ENCODE data around the gene GATB. TPM values are rescaled to one million over a fixed set of nuclear protein-coding genes. Genes with fewer than 3 reads are reported as not detected.

Gene GATB
- total RNA-seq, 1 experiment from 2014 or later = 21.2 TPM

GRCh38 chr4:151627491-151627890, 133.3 kb downstream of the GATB start:
- Histone ChIP-seq H3K9ac (ENCODE audit: extremely low read depth, insufficient read length, low read length) (no peak overlapping the region), H2BK15ac (ENCODE audit: low read depth, low read length) (no peak overlapping the region), H3K79me2 (ENCODE audit: insufficient read depth, low read length) (no peaks in the 10 kb centered on the region), H2BK120ac (ENCODE audit: low read depth, low read length, poor library complexity, severe bottlenecking) (no peak overlapping the region), H3K4me2 (ENCODE audit: insufficient read depth, insufficient read length, low read length) (no peak overlapping the region), H2BK12ac (ENCODE audit: insufficient read length, low read depth, low read length) (no peak overlapping the region), H2BK20ac (ENCODE audit: low read depth, low read length, poor library complexity, severe bottlenecking) (no peak overlapping the region), H4K5ac (ENCODE audit: insufficient read length, low read depth, low read length) (no peak overlapping the region), H3T11ph (ENCODE audit: low read length) (no peak overlapping the region), H3K23ac (ENCODE audit: insufficient read length, low read depth, low read length) (no peak overlapping the region), H3K9me3 (ENCODE audit: control insufficient read depth, low read depth, low read length) (no peaks in the 10 kb centered on the region), H2BK5ac (ENCODE audit: insufficient read length, low read length) (no peak overlapping the region), H3K56ac (ENCODE audit: insufficient read length, low read depth, low read length) (no peak overlapping the region), H3K27ac (ENCODE audit: insufficient read length, low read depth, low read length) (no peak overlapping the region), H3K4me1 (ENCODE audit: insufficient read depth, low read length) (no peaks in the 10 kb centered on the region), H4K8ac (replicated peaks; ENCODE audit: insufficient read length, low read depth, low read length) (no peak overlapping the region), H4K91ac (ENCODE audit: insufficient read length, low read depth, low read length) (no peak overlapping the region), H3K4ac (ENCODE audit: low read depth, low read length) (no peak overlapping the region), H2AK5ac (ENCODE audit: insufficient read length, low read length) (no peak overlapping the region), H3K23me2 (ENCODE audit: insufficient read length, low read depth, low read length, poor library complexity, severe bottlenecking) (no peaks in the 10 kb centered on the region), H4K20me1 (ENCODE audit: control insufficient read depth, insufficient read depth, insufficient read length) (no peaks in the 10 kb centered on the region), H3K18ac (ENCODE audit: insufficient read length, low read depth, low read length) (no peak overlapping the region), H3K27me3 (ENCODE audit: insufficient read depth, low read length) (no peaks in the 10 kb centered on the region), H3K14ac (ENCODE audit: insufficient read depth, low read length) (no peak overlapping the region), H3K79me1 (ENCODE audit: insufficient read depth, low read depth, low read length, poor library complexity, severe bottlenecking) (no peaks in the 10 kb centered on the region), H2AFZ (ENCODE audit: low read length) (no peak overlapping the region)
- Mint-ChIP-seq H3K27me3 (ENCODE audit: low read depth) (no peaks in the 10 kb centered on the region), H3K36me3 (ENCODE audit: insufficient read depth in 1 of 3, low read depth in 3 of 3) (peaks cover 0 to 3% (median 0%) of the 10 kb centered on the region in 3 experiments; a peak in 2 of 7 replicates), H3K4me1 (peaks cover 27 to 28% of the 10 kb centered on the region in 2 experiments), H3K4me3 (no peak overlapping the region), H3K27ac (no peak overlapping the region), H3K9me3 (no peaks in the 10 kb centered on the region)
- WGBS (ENCODE audit: extremely low coverage, insufficient read length, low lambda C conversion rate) = no CpG with 5 or more reads among the region's 1 CpG
- no peak for DNase-seq
- TF ChIP-seq, protein P1, sequence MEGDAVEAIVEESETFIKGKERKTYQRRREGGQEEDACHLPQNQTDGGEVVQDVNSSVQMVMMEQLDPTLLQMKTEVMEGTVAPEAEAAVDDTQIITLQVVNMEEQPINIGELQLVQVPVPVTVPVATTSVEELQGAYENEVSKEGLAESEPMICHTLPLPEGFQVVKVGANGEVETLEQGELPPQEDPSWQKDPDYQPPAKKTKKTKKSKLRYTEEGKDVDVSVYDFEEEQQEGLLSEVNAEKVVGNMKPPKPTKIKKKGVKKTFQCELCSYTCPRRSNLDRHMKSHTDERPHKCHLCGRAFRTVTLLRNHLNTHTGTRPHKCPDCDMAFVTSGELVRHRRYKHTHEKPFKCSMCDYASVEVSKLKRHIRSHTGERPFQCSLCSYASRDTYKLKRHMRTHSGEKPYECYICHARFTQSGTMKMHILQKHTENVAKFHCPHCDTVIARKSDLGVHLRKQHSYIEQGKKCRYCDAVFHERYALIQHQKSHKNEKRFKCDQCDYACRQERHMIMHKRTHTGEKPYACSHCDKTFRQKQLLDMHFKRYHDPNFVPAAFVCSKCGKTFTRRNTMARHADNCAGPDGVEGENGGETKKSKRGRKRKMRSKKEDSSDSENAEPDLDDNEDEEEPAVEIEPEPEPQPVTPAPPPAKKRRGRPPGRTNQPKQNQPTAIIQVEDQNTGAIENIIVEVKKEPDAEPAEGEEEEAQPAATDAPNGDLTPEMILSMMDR (conservative IDR thresholded peaks at IDR 0.05) = no peak

All from H9 (cell line).